NT2/D1 (cell line): ENCODE measurements around the gene TMEM117.

Experiments
- SUZ12 ChIP-seq: IDR thresholded peaks from 2 replicates; pipeline ENCODE4 v1.6.1; 2011; ENCODE audit not compliant: insufficient read length, insufficient read depth; ENCODE audit errors: extremely low read depth
- YY1 ChIP-seq: IDR thresholded peaks from 2 replicates; pipeline ENCODE4 v1.6.1; 2011; ENCODE audit not compliant: insufficient read length, insufficient read depth

DNA sequence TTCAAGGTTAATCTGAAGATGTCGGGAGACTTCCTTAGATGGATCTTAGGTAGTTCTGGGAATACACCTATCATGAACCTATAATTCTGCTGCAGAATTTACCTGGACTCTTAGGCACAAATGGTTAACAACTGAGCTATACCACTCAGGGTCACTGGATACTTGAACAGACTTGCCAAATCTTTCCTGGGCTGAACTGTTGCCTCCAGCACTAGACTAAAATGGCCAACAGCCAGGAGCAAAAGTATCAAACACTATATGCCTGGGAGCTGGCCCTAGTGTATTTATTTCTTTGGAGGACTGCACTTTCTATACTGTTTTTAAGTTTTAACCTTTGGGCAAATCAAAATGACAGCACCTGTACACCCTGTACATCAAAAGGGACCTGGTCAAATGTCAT lies 252.8 kb downstream of the TMEM117 start:
- TF ChIP-seq SUZ12 (no peak), YY1 (no peak)
